Aorta (tissue), 5 donors: ENCODE measurements around the gene FBXO48. TPM values are rescaled to one million over a fixed set of nuclear protein-coding genes. Genes with fewer than 3 reads are reported as not detected.
A peak's percentile ranks its signal among the peaks of the same experiment; 100 is the strongest.

ENCODE experiments used
- ATAC-seq: fragments of 200-7000 bp; cut with Tn5 transposase; one replicate; pipeline ENCODE4 v1.9.1; 2022; ENCODE audit warnings: moderate library complexity; ENCODE audit not compliant: low FRiP score
- DNase-seq, 2 donors: peaks; one replicate each; pipeline ENCODE4 v3.0.0-alpha.2; 2020
- H3K27ac ChIP-seq, 2 donors: one replicate each; pipeline ENCODE4 v1.5.1; 2013; ENCODE audit warnings: low read length in 2 of 2, mild to moderate bottlenecking in 2 of 2, moderate library complexity in 2 of 2, control low read depth in 1 of 2, inconsistent platforms in 1 of 2, low read depth in 1 of 2
- H3K27me3 ChIP-seq, 2 donors: one replicate each; pipeline ENCODE4 v1.6.1; 2013; ENCODE audit warnings: control low read depth in 1 of 2, low read length in 1 of 2, mild to moderate bottlenecking in 1 of 2, moderate library complexity in 1 of 2; ENCODE audit not compliant: insufficient read depth in 2 of 2, control insufficient read depth in 1 of 2
- H3K36me3 ChIP-seq, 2 donors: one replicate each; pipeline ENCODE4 v1.6.1; 2013; ENCODE audit warnings: control low read depth in 1 of 2, low read length in 1 of 2, mild to moderate bottlenecking in 1 of 2; ENCODE audit not compliant: insufficient read depth in 2 of 2, control insufficient read depth in 1 of 2
- H3K4me1 ChIP-seq, 2 donors: one replicate each; pipeline ENCODE4 v1.6.1; 2013; ENCODE audit warnings: low read length in 2 of 2, control low read depth in 1 of 2, mild to moderate bottlenecking in 1 of 2, moderate library complexity in 1 of 2; ENCODE audit not compliant: insufficient read depth in 2 of 2, control insufficient read depth in 1 of 2
- H3K4me3 ChIP-seq, 2 donors: one replicate each; pipeline ENCODE4 v1.5.1; 2013; ENCODE audit warnings: low read length in 2 of 2, control low read depth in 1 of 2, mild to moderate bottlenecking in 1 of 2
- H3K9me3 ChIP-seq: one replicate; pipeline ENCODE4 v1.6.1; 2013; ENCODE audit warnings: mild to moderate bottlenecking, low read length; ENCODE audit not compliant: control insufficient read depth
- WGBS, 2 donors: extraction: QIAGEN DNeasy Blood & Tissue Kit; methylation state at CpG; one replicate each; pipeline ENCODE4 v1.1.7; 2013; 5-methylcytosine and 5-hydroxymethylcytosine counted together
- intact Hi-C, 2 donors: fragments of 100-400 bp; cut with DNase I; formaldehyde crosslinking; loops; one replicate each; pipeline versions ENCODE4 v1.14.2 to v1.15.0; 2022
- polyA plus RNA-seq, 2 donors: library from polyadenylated mRNA; stranded (reverse); fragments of 200-250 nt; gene quantifications; one replicate each; pipeline ENCODE4 v1.2.3, GENCODE V29; 2013
- total RNA-seq, 2 donors: library from RNA; stranded (reverse); fragmentation: NEBNext Ultra II Directional; extraction: Animal tissue kit (Norgen Biotek cat#: 25700); gene quantifications; one replicate each; pipeline ENCODE4 v1.2.1, GENCODE V29; 2021
- donor health status: healthy with polysubstance abuse.
- donor health status: Bipolar disorder and iron deficiency.
- donor health status: DM: no; HTN: no; CAD: no.
- donor health status: DM: no; HTN: no; CAD: no.
- donor health status: DM: yes; HTN: yes; CAD: no.

FBXO48 gene
- total and polyA plus RNA-seq, 4 donors = 0.43 to 1.5 (median 1.1) TPM

- no peaks in the 10 kb centered on the region for H3K27me3 ChIP-seq
- H3K27ac ChIP-seq = peak overlapping the region; percentile 70 to 87
- intact Hi-C loops = loop anchor here in 1 of 2 donors (10.0 kb wide), 1 partner anchor 241 kb away; no protein-coding TSS in a partner anchor
- DNase-seq (no peak), ATAC-seq (no peak)
- H3K9me3 ChIP-seq = no peaks in the 10 kb centered on the region
- H3K4me3 ChIP-seq = no peak overlapping the region
- peaks cover 0 to 4% of the 10 kb centered on the region in 2 donors for H3K4me1 ChIP-seq
- 8 to 10% methylated on average over 4 of the region's 4 CpGs for WGBS, 2 donors
- H3K36me3 ChIP-seq = no peaks in the 10 kb centered on the region
Observed at GRCh38 chr2:68436270-68436669, 30.8 kb downstream of the FBXO48 start.

GRCh38 chr2:68435615-68436014 lies 31.5 kb downstream of the FBXO48 start:
- no peak overlapping the region for H3K27ac ChIP-seq
- ATAC-seq (no peak), DNase-seq (no peak)
- intact Hi-C loops = loop anchor here in 1 of 2 donors (10.0 kb wide), 1 partner anchor 241 kb away; no protein-coding TSS in a partner anchor
- no peaks in the 10 kb centered on the region for H3K27me3 ChIP-seq
- H3K36me3 ChIP-seq = no peaks in the 10 kb centered on the region
- H3K4me1 ChIP-seq = peaks cover 0 to 4% of the 10 kb centered on the region in 2 donors
- H3K9me3 ChIP-seq = no peaks in the 10 kb centered on the region
- no peak overlapping the region for H3K4me3 ChIP-seq

GRCh38 chr2:68434981-68435380 lies 32.1 kb downstream of the FBXO48 start:
- no peaks in the 10 kb centered on the region for H3K36me3 ChIP-seq
- no peak overlapping the region for H3K4me3 ChIP-seq
- no peaks in the 10 kb centered on the region for H3K9me3 ChIP-seq
- peaks cover 0 to 2% of the 10 kb centered on the region in 2 donors for H3K4me1 ChIP-seq
- ATAC-seq (no peak), DNase-seq (no peak)
- peak overlapping the region in 1 of 2 donors; percentile 47 for H3K27ac ChIP-seq
- no peaks in the 10 kb centered on the region for H3K27me3 ChIP-seq
- intact Hi-C loops = loop anchor here in 1 of 2 donors (10.0 kb wide), 1 partner anchor 240 kb away; no protein-coding TSS in a partner anchor

- H3K4me3 ChIP-seq = no peak overlapping the region
- H3K4me1 ChIP-seq = peaks cover 0 to 2% of the 10 kb centered on the region in 2 donors
- ATAC-seq = no peak
- H3K27me3 ChIP-seq = no peaks in the 10 kb centered on the region
- intact Hi-C loops = loop anchor here in 1 of 2 donors (10.0 kb wide), 1 partner anchor 238 kb away; no protein-coding TSS in a partner anchor
- no peak overlapping the region for H3K27ac ChIP-seq
- DNase-seq = no peak
- 86 to 88% methylated on average over 13 to 14 of the region's 14 CpGs for WGBS, 2 donors
- H3K36me3 ChIP-seq = no peaks in the 10 kb centered on the region
- H3K9me3 ChIP-seq = no peaks in the 10 kb centered on the region
Observed at GRCh38 chr2:68432696-68433658, 34.1 kb downstream of the FBXO48 start.

- Histone ChIP-seq H3K36me3 (no peaks in the 10 kb centered on the region), H3K27ac (peak overlapping the region in 1 of 2 donors; percentile 33)
Observed at GRCh38 chr2:68431316-68431972, 35.6 kb downstream of the FBXO48 start.

GRCh38 chr2:68429311-68429826 lies 37.7 kb downstream of the FBXO48 start:
- Histone ChIP-seq H3K36me3 (no peaks in the 10 kb centered on the region), H3K27ac (no peak overlapping the region), H3K4me3 (no peak overlapping the region), H3K9me3 (no peaks in the 10 kb centered on the region), H3K27me3 (no peaks in the 10 kb centered on the region), H3K4me1 (no peaks in the 10 kb centered on the region)
- no peak for ATAC-seq
- WGBS, 2 donors = 94 to 95% methylated on average over 7 of the region's 7 CpGs
- no peak for DNase-seq
- intact Hi-C loops = no loop called here

More at GRCh38 chr2:68431316-68431972, 35.6 kb downstream of the FBXO48 start:
- Histone ChIP-seq H3K4me1 (peaks cover 0 to 2% of the 10 kb centered on the region in 2 donors), H3K4me3 (no peak overlapping the region), H3K9me3 (no peaks in the 10 kb centered on the region), H3K27me3 (no peaks in the 10 kb centered on the region)
- 15 to 22% methylated on average over 8 of the region's 8 CpGs for WGBS, 2 donors
- intact Hi-C loops = loop anchor here in 1 of 2 donors (10.0 kb wide), 1 partner anchor 237 kb away; no protein-coding TSS in a partner anchor
- no peak for ATAC-seq
- no peak for DNase-seq

- no peak for ATAC-seq
- H3K27ac ChIP-seq = no peak overlapping the region
- WGBS, 2 donors = 55 to 70% methylated on average over 1 of the region's 1 CpG
Observed at GRCh38 chr2:68428746-68429145, 38.3 kb downstream of the FBXO48 start.

GRCh38 chr2:68428126-68428525 lies 39.0 kb downstream of the FBXO48 start:
- Histone ChIP-seq H3K4me1 (no peaks in the 10 kb centered on the region), H3K27ac (no peak overlapping the region), H3K9me3 (no peaks in the 10 kb centered on the region), H3K36me3 (no peaks in the 10 kb centered on the region), H3K4me3 (no peak overlapping the region), H3K27me3 (peaks cover 0 to 3% of the 10 kb centered on the region in 2 donors)
- intact Hi-C loops = no loop called here
- DNase-seq (no peak), ATAC-seq (no peak)
- 80 to 87% methylated on average over 4 of the region's 4 CpGs for WGBS, 2 donors

More at GRCh38 chr2:68428746-68429145, 38.3 kb downstream of the FBXO48 start:
- H3K9me3 ChIP-seq = no peaks in the 10 kb centered on the region
- no peaks in the 10 kb centered on the region for H3K27me3 ChIP-seq
- intact Hi-C loops = no loop called here
- no peak overlapping the region for H3K4me3 ChIP-seq
- H3K36me3 ChIP-seq = no peaks in the 10 kb centered on the region
- no peak for DNase-seq
- no peaks in the 10 kb centered on the region for H3K4me1 ChIP-seq
